Transverse colon (tissue), 4 donors: Measurements from ENCODE around the gene WDR5.

Experiments used
- POLR2A ChIP-seq: fragments of 450-650 bp; IDR thresholded peaks from one replicate; pipeline ENCODE4 v1.6.1; 2016; ENCODE audit warnings: antibody characterized with exemption, mild to moderate bottlenecking, moderate library complexity
- POLR2AphosphoS5 ChIP-seq, 3 donors: sonication (generic); formaldehyde crosslinking; IDR thresholded peaks; one replicate each; pipeline ENCODE4 v1.6.1; 2016; ENCODE audit warnings: antibody characterized with exemption in 3 of 3
- TF ChIP-seq, protein P1 (sequence below), 5 experiments: fragments of 200-600 bp in 3 of 5; fragments of 450-650 bp in 2 of 5; sonication (generic) in 3 of 5; IDR thresholded peaks; 1 replicate in 2 of 5; 2 replicates in 3 of 5; pipeline ENCODE4 v1.5.1; 2016 to 2017; ENCODE audit warnings: antibody characterized with exemption in 5 of 5, inconsistent platforms in 3 of 5, mild to moderate bottlenecking in 2 of 5, moderate library complexity in 1 of 5

GRCh38 chr9:134127616-134128015 lies 8.3 kb upstream of the WDR5 start:
- TF ChIP-seq, protein P1, sequence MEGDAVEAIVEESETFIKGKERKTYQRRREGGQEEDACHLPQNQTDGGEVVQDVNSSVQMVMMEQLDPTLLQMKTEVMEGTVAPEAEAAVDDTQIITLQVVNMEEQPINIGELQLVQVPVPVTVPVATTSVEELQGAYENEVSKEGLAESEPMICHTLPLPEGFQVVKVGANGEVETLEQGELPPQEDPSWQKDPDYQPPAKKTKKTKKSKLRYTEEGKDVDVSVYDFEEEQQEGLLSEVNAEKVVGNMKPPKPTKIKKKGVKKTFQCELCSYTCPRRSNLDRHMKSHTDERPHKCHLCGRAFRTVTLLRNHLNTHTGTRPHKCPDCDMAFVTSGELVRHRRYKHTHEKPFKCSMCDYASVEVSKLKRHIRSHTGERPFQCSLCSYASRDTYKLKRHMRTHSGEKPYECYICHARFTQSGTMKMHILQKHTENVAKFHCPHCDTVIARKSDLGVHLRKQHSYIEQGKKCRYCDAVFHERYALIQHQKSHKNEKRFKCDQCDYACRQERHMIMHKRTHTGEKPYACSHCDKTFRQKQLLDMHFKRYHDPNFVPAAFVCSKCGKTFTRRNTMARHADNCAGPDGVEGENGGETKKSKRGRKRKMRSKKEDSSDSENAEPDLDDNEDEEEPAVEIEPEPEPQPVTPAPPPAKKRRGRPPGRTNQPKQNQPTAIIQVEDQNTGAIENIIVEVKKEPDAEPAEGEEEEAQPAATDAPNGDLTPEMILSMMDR (IDR thresholded peaks at IDR 0.05) = no peak
- TF ChIP-seq POLR2AphosphoS5 (IDR thresholded peaks at IDR 0.05) (no peak), POLR2A (no peak)
